Thyroid gland (tissue), 4 donors: ENCODE measurements around the gene GMEB2. TPM values are rescaled to one million over a fixed set of nuclear protein-coding genes. Genes with fewer than 3 reads are reported as not detected.

Experiments
- DNase-seq, 2 donors: peaks; one replicate each; pipeline ENCODE4 v3.0.0-alpha.2; 2019
- H3K27ac ChIP-seq, 3 donors: fragments of 200-600 bp; sonication (generic); 1 replicate in 2 of 3; 2 replicates in 1 of 3; pipeline ENCODE4 v1.5.1; 2016 to 2019; ENCODE audit warnings: mild to moderate bottlenecking in 1 of 3, moderate library complexity in 1 of 3
- H3K27me3 ChIP-seq: fragments of 200-600 bp; sonication (generic); one replicate; pipeline ENCODE4 v1.5.1; 2019
- H3K36me3 ChIP-seq, 2 donors: fragments of 200-600 bp; sonication (generic); one replicate each; pipeline ENCODE4 v1.5.1; 2016 to 2019
- H3K4me1 ChIP-seq, 2 donors: fragments of 200-600 bp; sonication (generic); one replicate each; pipeline ENCODE4 v1.5.1; 2017 to 2019
- H3K4me3 ChIP-seq, 3 donors: fragments of 200-600 bp; sonication (generic); replicated peaks in 1 of 3; 1 replicate in 2 of 3; 2 replicates in 1 of 3; pipeline ENCODE4 v1.5.1; 2016; ENCODE audit warnings: mild to moderate bottlenecking in 1 of 3
- H3K9me3 ChIP-seq: fragments of 200-600 bp; sonication (generic); one replicate; pipeline ENCODE4 v1.5.1; 2017
- POLR2A ChIP-seq, 2 donors: fragments of 450-650 bp; IDR thresholded peaks; one replicate each; pipeline ENCODE4 v1.6.1; 2017; ENCODE audit warnings: antibody characterized with exemption in 2 of 2, mild to moderate bottlenecking in 2 of 2, moderate library complexity in 1 of 2
- WGBS, 2 donors: methylation state at CpG; one replicate each; pipeline ENCODE4 v1.1.5; 2017; 5-methylcytosine and 5-hydroxymethylcytosine counted together
- intact Hi-C: fragments of 100-400 bp; cut with DNase I; formaldehyde crosslinking; loops from one replicate; pipeline ENCODE4 v1.15.1; 2023
- total RNA-seq, 4 donors: library from RNA; depleted of rRNA; stranded (reverse); fragments of >200 nt; gene quantifications; one replicate each; pipeline ENCODE4 v1.2.3, GENCODE V29; 2016
- TF ChIP-seq, protein P1 (sequence below), 6 experiments: fragments of 200-600 bp in 3 of 6; fragments of 450-650 bp in 3 of 6; sonication (generic) in 3 of 6; IDR thresholded peaks; one replicate each; pipeline ENCODE4 v1.5.1; 2016 to 2019; ENCODE audit warnings: antibody characterized with exemption in 6 of 6, mild to moderate bottlenecking in 2 of 6, inconsistent platforms in 1 of 6, moderate library complexity in 1 of 6

GMEB2 gene
- total RNA-seq, 4 donors from 2014 or later, result 23.1 to 34.9 (median 29.9) TPM

DNA sequence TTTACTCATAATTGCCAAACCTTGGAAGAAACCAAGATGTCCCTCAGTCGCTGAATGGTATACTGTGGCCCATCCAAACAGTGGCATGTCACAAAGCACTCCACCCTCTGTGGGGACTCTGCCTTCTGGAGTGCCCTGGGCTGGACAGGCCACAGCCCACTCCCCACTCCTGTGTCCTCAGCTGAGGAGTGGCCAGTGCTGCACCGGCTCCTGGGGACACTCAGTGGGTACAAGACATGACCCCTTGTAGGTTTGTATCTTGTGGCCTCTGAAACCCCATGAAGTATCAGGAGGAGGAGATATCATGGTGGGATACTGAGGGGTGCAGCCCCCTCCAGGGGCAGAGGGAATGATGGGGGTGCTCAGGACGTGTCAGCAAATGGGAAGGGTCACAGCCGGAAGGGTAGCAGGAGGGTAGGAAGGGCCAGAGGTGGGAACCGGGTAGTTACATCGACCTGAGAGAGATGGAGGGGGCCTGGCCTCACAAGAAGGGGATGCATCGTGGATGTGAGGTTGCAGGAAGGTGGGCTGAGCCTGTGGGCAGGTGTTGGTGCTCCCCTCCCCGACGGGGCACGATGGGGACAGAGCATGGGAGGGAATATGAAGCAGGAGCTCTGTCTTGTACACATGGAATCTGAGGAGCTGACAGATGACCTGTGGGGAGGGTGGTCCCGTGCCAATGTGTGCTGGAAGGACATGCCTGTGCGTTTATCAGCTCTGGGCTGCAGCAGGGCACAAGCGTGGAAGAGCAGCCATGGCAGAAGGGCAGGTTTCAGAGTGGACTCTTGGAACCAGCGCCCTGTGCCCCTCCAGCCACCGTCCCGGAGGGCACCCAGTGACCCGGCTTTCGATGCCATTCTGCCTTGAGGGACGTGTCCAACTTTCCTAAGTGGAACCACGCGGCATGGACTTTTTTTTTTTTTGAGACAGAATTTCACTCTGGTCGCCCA, 41.0 kb downstream of the GMEB2 start:
- Histone ChIP-seq H3K4me3 (no peak overlapping the region), H3K36me3 (peaks cover 18 to 19% of the 10 kb centered on the region in 2 donors), H3K9me3 (no peaks in the 10 kb centered on the region), H3K4me1 (no peaks in the 10 kb centered on the region), H3K27me3 (no peaks in the 10 kb centered on the region), H3K27ac (no peak overlapping the region)
- TF ChIP-seq, protein P1, sequence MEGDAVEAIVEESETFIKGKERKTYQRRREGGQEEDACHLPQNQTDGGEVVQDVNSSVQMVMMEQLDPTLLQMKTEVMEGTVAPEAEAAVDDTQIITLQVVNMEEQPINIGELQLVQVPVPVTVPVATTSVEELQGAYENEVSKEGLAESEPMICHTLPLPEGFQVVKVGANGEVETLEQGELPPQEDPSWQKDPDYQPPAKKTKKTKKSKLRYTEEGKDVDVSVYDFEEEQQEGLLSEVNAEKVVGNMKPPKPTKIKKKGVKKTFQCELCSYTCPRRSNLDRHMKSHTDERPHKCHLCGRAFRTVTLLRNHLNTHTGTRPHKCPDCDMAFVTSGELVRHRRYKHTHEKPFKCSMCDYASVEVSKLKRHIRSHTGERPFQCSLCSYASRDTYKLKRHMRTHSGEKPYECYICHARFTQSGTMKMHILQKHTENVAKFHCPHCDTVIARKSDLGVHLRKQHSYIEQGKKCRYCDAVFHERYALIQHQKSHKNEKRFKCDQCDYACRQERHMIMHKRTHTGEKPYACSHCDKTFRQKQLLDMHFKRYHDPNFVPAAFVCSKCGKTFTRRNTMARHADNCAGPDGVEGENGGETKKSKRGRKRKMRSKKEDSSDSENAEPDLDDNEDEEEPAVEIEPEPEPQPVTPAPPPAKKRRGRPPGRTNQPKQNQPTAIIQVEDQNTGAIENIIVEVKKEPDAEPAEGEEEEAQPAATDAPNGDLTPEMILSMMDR (IDR thresholded peaks at IDR 0.05), result no peak
- no peak for TF ChIP-seq POLR2A (IDR thresholded peaks at IDR 0.05)
- DNase-seq, result no peak
- WGBS, 2 donors, result 82 to 83% methylated on average over 17 to 22 of the region's 22 CpGs
- intact Hi-C loops, result no loop called here

DNA sequence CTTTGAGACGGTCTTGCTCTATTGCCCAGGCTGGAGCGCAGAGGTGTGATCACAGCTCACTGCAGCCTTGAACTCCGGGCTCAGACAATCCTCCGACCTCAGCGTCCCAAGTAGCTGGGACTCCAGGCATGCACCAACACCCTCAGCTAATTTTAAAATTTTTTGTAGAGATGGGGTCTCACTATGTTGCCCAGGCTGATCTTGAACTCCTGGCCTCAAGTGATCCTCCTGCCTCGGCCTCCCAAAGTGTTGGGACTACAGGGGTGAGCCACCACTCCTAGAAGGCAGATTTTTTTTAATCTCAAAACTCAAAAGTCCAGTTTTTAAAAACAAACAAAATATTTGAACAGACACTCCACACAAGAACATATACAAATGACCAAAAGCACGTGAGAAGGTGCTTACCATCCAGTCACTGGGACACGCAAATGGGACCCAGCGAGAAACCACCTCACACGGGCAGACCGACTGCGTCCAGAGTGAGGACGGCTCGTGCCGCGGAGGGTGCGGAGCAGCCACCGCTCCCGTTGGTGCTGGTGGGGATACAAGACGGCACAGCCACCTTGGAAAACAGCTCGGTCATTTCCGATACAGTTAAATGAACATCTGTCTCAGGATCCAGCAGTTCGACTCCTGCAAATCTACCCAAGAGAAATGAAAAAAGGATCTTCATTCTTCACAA, 44.4 kb downstream of the GMEB2 start:
- Histone ChIP-seq H3K9me3 (no peaks in the 10 kb centered on the region), H3K4me3 (no peak overlapping the region), H3K27ac (peak overlapping the region in 1 of 3 donors; percentile 58), H3K36me3 (no peaks in the 10 kb centered on the region), H3K4me1 (peaks cover 0 to 2% of the 10 kb centered on the region in 2 donors), H3K27me3 (no peaks in the 10 kb centered on the region)
- WGBS, 2 donors, result 75 to 90% methylated on average over 23 of the region's 23 CpGs
- intact Hi-C loops, result no loop called here
- DNase-seq, result no peak
- TF ChIP-seq, protein P1 (IDR thresholded peaks at IDR 0.05), result no peak
- TF ChIP-seq POLR2A (IDR thresholded peaks at IDR 0.05), result no peak

DNA sequence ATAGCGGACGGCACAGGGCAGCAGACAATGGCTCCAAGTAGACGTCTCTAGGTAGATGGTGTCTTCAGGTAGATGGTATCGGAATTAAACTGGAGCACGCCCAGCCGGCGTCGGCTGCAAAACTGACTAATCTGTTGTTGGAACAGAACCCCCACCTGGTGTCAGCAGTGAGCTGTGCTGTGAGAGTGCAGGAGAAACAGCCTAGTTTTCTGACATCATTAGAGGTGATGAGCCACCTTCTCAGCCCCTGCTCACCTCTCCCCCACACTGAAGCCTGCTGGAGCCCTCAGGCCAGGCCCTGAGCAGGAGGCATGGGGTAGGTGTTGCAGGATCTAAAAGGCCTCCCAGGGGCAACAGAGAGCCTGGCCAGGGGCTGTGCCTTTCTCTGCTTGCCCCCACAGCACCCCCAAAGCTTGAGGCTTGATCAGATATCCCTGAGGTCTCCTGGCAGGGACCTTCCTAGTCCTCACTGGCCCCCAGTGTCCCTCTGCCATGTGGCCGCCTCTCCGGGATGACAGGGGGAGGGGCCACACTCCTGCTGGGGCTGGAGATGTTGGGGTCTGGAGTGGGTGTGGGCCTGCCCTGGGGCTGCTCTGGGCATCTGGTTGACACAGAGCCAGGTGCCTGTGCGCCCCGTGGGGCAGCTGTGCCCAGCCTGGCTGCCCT, 46.0 kb downstream of the GMEB2 start:
- intact Hi-C loops, result no loop called here
- H3K9me3 ChIP-seq, result no peaks in the 10 kb centered on the region
- WGBS, 2 donors, result 26 to 55% methylated on average over 8 of the region's 12 CpGs
- H3K27me3 ChIP-seq, result no peaks in the 10 kb centered on the region
- no peak overlapping the region for H3K4me3 ChIP-seq
- no peak for TF ChIP-seq POLR2A (IDR thresholded peaks at IDR 0.05)
- TF ChIP-seq, protein P1 (IDR thresholded peaks at IDR 0.05), result peak in 5 of 6 experiments; percentile 21 to 71 (median 62)
- no peaks in the 10 kb centered on the region for H3K36me3 ChIP-seq
- peaks cover 0 to 10% of the 10 kb centered on the region in 2 donors for H3K4me1 ChIP-seq
- peak overlapping the region in 1 of 3 donors; percentile 10 for H3K27ac ChIP-seq
- peak; percentile 80 for DNase-seq

DNA sequence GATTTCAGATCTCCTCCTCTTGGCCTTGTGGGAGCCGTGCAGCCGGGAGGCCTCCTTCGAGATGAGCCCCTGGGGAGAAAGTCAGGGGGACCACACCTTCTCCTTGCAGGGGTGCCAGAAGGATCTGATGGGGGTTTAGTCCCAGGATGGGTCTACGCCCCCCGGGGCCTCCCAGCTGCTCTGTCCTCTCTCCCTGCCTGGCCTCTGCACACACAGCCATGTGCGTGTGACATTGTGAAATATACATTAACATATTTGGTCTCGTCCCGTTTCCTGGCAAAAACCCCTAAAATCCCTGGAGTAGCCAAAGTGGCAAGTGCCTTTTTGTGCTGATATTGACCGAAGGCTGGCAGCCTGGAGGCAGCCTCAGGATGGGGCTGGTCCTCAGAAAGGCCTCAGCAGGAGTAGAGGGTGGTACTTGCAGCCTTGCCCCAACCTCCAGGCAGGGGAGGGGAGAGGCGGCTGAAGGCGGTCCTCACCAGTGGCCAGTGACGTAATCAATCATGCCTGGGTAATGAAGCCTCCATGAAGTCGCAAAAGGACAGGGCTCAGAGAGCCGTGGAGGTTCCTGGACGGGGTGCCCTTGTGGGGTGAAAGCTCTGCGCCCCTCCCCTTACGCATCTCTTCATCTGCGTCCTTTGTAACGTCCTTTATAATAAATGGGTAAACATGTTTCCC, 47.7 kb downstream of the GMEB2 start:
- H3K27ac ChIP-seq, result no peak overlapping the region
- H3K4me1 ChIP-seq, result peaks cover 0 to 16% of the 10 kb centered on the region in 2 donors
- TF ChIP-seq, protein P1 (IDR thresholded peaks at IDR 0.05), result no peak
- no peak for TF ChIP-seq POLR2A (IDR thresholded peaks at IDR 0.05)
- H3K4me3 ChIP-seq, result no peak overlapping the region
- WGBS, 2 donors, result 81 to 88% methylated on average over 15 to 16 of the region's 19 CpGs
- DNase-seq, result no peak
- H3K27me3 ChIP-seq, result no peaks in the 10 kb centered on the region
- no peaks in the 10 kb centered on the region for H3K9me3 ChIP-seq
- no peaks in the 10 kb centered on the region for H3K36me3 ChIP-seq
- intact Hi-C loops, result loop anchor here (10.0 kb wide), 1 partner anchor 66 kb away; no protein-coding TSS in a partner anchor
